ENCODE data around the gene ERICH6B. TPM values are rescaled to one million over a fixed set of nuclear protein-coding genes. Genes with fewer than 3 reads are reported as not detected.

ERICH6B gene
- total and polyA plus RNA-seq, 2 experiments from 2014 or later: not detected

DNA sequence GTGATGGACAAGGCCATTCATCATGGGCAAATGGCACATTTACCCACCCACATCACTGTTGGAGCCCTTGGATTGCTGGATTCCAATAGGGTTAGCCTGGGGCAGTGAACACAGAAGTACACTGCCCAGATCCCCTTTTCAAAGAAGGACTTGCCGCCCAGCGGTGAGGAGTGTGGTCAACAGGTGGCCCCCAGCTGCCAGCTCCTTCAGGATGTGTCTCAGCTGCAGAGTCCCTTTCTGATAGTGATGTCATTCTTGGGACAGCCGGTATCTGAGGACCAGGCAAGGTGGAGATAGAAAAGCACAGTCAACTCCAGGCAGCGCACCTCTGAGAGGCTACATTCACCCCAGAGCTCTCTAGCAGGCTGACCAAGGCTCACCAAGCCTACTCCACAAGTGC is 16.9 kb downstream of the ERICH6B start:
- H3K9ac ChIP-seq: no peak overlapping the region
- no peaks in the 10 kb centered on the region for H3K9me2 ChIP-seq (ENCODE audit: insufficient read depth)
- H3K4me1 ChIP-seq (ENCODE audit: insufficient read depth): no peaks in the 10 kb centered on the region
- 52 to 70% methylated on average over 4 of the region's 4 CpGs for WGBS, 2 experiments (ENCODE audit: low coverage in 1 of 2, low lambda C conversion rate in 2 of 2, missing lambda C conversion rate in 2 of 2)
- no peaks in the 10 kb centered on the region for H3F3A ChIP-seq (ENCODE audit: insufficient read depth)
- H3K27ac ChIP-seq: no peak overlapping the region
- DNase-seq: no peak
- H3K36me3 ChIP-seq (ENCODE audit: low read depth): no peaks in the 10 kb centered on the region
- H3K27me3 ChIP-seq (replicated peaks; ENCODE audit: insufficient read depth): peaks cover 18% of the 10 kb centered on the region; the same call in 1 of the 2 replicates
- in situ Hi-C loops (cut with MboI): no loop called here
- no peak overlapping the region for H3K4me3 ChIP-seq
- no peaks in the 10 kb centered on the region for H4K20me1 ChIP-seq (ENCODE audit: insufficient read depth)
- H2AFZ ChIP-seq: no peak overlapping the region
- no peak overlapping the region for H3K4me2 ChIP-seq (ENCODE audit: unreplicated experiment)
- TF ChIP-seq EZH2 (IDR thresholded peaks at IDR 0.05; ENCODE audit: insufficient read depth, poor library complexity, severe bottlenecking): no peak
- no peak for TF ChIP-seq EZH2phosphoT487 (IDR thresholded peaks at IDR 0.05; ENCODE audit: insufficient read depth, low read depth)
- H3K79me2 ChIP-seq (ENCODE audit: insufficient read depth): no peaks in the 10 kb centered on the region
- no peaks in the 10 kb centered on the region for H3K9me3 ChIP-seq (ENCODE audit: low read depth)

DNA sequence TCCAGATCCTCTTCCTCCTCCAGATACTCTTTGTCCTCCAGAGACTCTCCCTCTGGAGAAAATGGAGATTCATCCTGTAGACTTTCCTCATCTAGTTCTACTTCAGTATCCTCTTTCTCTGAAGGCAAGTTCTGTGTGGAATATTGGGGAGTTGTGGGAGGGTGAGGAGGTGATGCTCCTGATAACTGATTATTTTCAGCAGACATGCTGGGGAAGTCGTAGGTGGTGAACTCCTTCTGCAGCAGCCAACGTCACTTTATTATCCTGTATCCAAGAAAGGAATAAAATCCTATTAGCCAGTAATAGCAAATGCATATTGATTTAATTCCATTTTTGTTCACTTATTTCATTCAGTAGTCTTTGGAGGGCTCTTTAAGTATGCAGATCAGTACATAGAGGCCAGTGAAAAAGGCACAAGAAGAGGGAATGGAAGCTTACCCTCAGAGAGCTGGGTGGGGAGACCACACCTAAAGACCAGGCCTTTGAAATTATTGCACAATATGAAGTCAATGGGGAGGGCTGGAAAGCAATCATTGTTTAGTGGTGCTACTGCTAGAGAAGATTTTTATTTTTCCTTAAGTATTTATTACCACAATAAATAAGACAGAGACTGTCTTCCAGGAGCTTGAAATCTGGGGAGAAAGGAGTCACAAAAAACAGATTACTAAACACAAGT is 18.6 kb downstream of the ERICH6B start:
- in situ Hi-C loops (cut with MboI): no loop called here
- Histone ChIP-seq H3K27ac (no peak overlapping the region), H3K4me1 (ENCODE audit: insufficient read depth) (no peaks in the 10 kb centered on the region), H3F3A (ENCODE audit: insufficient read depth) (no peaks in the 10 kb centered on the region), H3K4me2 (ENCODE audit: unreplicated experiment) (no peak overlapping the region), H3K9me3 (ENCODE audit: low read depth) (no peaks in the 10 kb centered on the region), H3K79me2 (ENCODE audit: insufficient read depth) (no peaks in the 10 kb centered on the region), H3K9me2 (ENCODE audit: insufficient read depth) (no peaks in the 10 kb centered on the region), H3K4me3 (no peak overlapping the region), H3K27me3 (replicated peaks; ENCODE audit: insufficient read depth) (peaks cover 18% of the 10 kb centered on the region; the same call in 1 of the 2 replicates), H3K36me3 (ENCODE audit: low read depth) (no peaks in the 10 kb centered on the region), H2AFZ (no peak overlapping the region), H3K9ac (no peak overlapping the region), H4K20me1 (ENCODE audit: insufficient read depth) (no peaks in the 10 kb centered on the region)
- DNase-seq: no peak
- WGBS, 2 experiments (ENCODE audit: low coverage in 1 of 2, low lambda C conversion rate in 2 of 2, missing lambda C conversion rate in 2 of 2): 11 to 12% methylated on average over 2 of the region's 2 CpGs
- TF ChIP-seq EZH2phosphoT487 (IDR thresholded peaks at IDR 0.05; ENCODE audit: insufficient read depth, low read depth) (no peak), EZH2 (IDR thresholded peaks at IDR 0.05; ENCODE audit: insufficient read depth, poor library complexity, severe bottlenecking) (no peak)

DNA sequence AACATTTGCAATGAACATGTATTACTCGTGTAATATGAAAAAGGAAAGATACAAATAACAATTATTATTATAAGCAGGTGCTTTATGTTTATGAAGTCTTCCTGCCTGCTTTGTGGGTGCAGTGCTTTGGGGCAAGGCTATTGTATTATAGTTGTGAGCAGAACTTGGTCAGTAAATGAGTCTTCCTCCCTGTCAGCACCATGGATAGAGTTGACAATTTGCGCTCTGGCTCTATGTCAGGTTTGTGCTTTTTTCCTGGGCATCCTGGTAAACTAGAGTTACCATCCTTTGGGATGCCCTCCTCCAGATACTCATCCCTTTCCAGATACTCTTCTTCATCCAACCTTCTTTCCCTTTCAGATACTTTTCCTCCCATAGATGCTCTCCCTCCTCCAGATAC is 19.6 kb downstream of the ERICH6B start:
- peak; percentile 15 for DNase-seq
- Histone ChIP-seq H3K9me2 (ENCODE audit: insufficient read depth) (no peaks in the 10 kb centered on the region), H3K36me3 (ENCODE audit: low read depth) (no peaks in the 10 kb centered on the region), H3K9me3 (ENCODE audit: low read depth) (no peaks in the 10 kb centered on the region), H3K9ac (no peak overlapping the region), H3K4me3 (no peak overlapping the region), H4K20me1 (ENCODE audit: insufficient read depth) (no peaks in the 10 kb centered on the region), H3F3A (ENCODE audit: insufficient read depth) (no peaks in the 10 kb centered on the region), H3K27ac (no peak overlapping the region), H3K27me3 (replicated peaks; ENCODE audit: insufficient read depth) (peaks cover 18% of the 10 kb centered on the region; the same call in 1 of the 2 replicates), H2AFZ (no peak overlapping the region), H3K79me2 (ENCODE audit: insufficient read depth) (no peaks in the 10 kb centered on the region), H3K4me1 (ENCODE audit: insufficient read depth) (no peaks in the 10 kb centered on the region), H3K4me2 (ENCODE audit: unreplicated experiment) (no peak overlapping the region)
- TF ChIP-seq EZH2 (IDR thresholded peaks at IDR 0.05; ENCODE audit: insufficient read depth, poor library complexity, severe bottlenecking): no peak
- no peak for TF ChIP-seq EZH2phosphoT487 (IDR thresholded peaks at IDR 0.05; ENCODE audit: insufficient read depth, low read depth)
- in situ Hi-C loops (cut with MboI): no loop called here
- WGBS, 2 experiments (ENCODE audit: low coverage in 1 of 2, low lambda C conversion rate in 2 of 2, missing lambda C conversion rate in 2 of 2): 8 to 20% methylated on average over 2 of the region's 2 CpGs

DNA sequence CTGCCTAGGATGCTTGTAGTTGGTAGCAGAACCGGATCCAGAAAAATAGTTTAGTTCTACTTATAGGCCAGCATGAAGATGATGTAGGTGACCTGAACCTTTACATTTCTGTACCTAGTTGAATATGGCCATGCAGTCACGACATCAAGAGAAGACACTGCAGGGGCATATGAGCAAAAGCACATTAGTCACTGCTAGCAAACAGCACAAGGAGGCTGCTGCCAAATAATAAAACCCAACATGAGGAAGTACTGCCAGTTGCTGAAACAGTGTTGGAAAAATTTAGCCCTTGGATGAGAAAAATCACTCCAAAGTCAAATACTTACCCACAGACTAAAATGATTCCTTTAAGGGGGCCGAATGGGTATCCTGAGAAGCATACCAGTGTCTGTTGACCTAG is 20.8 kb downstream of the ERICH6B start:
- H3K4me1 ChIP-seq (ENCODE audit: insufficient read depth): no peaks in the 10 kb centered on the region
- H3K9me2 ChIP-seq (ENCODE audit: insufficient read depth): no peaks in the 10 kb centered on the region
- TF ChIP-seq EZH2phosphoT487 (IDR thresholded peaks at IDR 0.05; ENCODE audit: insufficient read depth, low read depth): no peak
- TF ChIP-seq EZH2 (IDR thresholded peaks at IDR 0.05; ENCODE audit: insufficient read depth, poor library complexity, severe bottlenecking): no peak
- H2AFZ ChIP-seq: no peak overlapping the region
- peaks cover 18% of the 10 kb centered on the region; the same call in 1 of the 2 replicates for H3K27me3 ChIP-seq (replicated peaks; ENCODE audit: insufficient read depth)
- H3K36me3 ChIP-seq (ENCODE audit: low read depth): no peaks in the 10 kb centered on the region
- no peak overlapping the region for H3K27ac ChIP-seq
- no peaks in the 10 kb centered on the region for H3F3A ChIP-seq (ENCODE audit: insufficient read depth)
- H3K79me2 ChIP-seq (ENCODE audit: insufficient read depth): no peaks in the 10 kb centered on the region
- no peak overlapping the region for H3K4me2 ChIP-seq (ENCODE audit: unreplicated experiment)
- in situ Hi-C loops (cut with MboI): no loop called here
- no peak overlapping the region for H3K4me3 ChIP-seq
- H4K20me1 ChIP-seq (ENCODE audit: insufficient read depth): no peaks in the 10 kb centered on the region
- no peak for DNase-seq
- no peak overlapping the region for H3K9ac ChIP-seq
- no peaks in the 10 kb centered on the region for H3K9me3 ChIP-seq (ENCODE audit: low read depth)
- WGBS, 2 experiments (ENCODE audit: low coverage in 1 of 2, low lambda C conversion rate in 2 of 2, missing lambda C conversion rate in 2 of 2): 11 to 15% methylated on average over 3 of the region's 3 CpGs
